ENCODE results near the gene FCN1.

The FCN1 gene

DNA sequence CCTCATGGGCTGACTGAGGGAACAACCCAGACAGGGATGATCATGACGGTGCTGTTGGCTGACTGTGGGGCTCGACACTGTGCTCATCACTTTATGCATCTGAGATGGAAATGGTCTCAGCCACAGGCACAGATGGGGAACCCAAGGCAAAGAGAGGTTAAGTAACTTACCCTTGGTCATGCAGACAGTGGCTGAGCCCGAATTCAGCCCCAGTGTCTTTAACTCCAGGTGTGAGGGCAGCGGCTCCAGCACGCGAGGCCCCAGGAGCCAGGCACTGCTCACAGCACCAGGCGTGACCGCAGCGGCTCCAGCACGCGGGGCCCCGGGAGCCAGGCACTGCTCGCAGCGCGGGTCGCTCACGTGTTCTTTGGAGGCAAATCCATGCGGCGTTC is 45.3 kb upstream of the FCN1 start:
- H3K36me3 ChIP-seq (ENCODE audit: insufficient read depth, low read length), result no peaks in the 10 kb centered on the region
- H3K27ac ChIP-seq, result no peak overlapping the region
- H3K4me3 ChIP-seq, result no peak overlapping the region
- no peak for TF ChIP-seq FOXP2 (optimal IDR thresholded peaks at IDR 0.05; ENCODE audit: control extremely low read depth, extremely low read length, insufficient read depth)
- TF ChIP-seq POLR2AphosphoS5 (IDR thresholded peaks at IDR 0.05; ENCODE audit: borderline replicate concordance, low read depth, low read length), result no peak
- no peak for TF ChIP-seq EZH2 (IDR thresholded peaks at IDR 0.05)
- DNase-seq (ENCODE audit: low read depth, low spot score), result no peak
- no peak overlapping the region for H3K9ac ChIP-seq (ENCODE audit: insufficient read length)
- H3K9me3 ChIP-seq (ENCODE audit: low read depth, low read length), result no peaks in the 10 kb centered on the region

DNA sequence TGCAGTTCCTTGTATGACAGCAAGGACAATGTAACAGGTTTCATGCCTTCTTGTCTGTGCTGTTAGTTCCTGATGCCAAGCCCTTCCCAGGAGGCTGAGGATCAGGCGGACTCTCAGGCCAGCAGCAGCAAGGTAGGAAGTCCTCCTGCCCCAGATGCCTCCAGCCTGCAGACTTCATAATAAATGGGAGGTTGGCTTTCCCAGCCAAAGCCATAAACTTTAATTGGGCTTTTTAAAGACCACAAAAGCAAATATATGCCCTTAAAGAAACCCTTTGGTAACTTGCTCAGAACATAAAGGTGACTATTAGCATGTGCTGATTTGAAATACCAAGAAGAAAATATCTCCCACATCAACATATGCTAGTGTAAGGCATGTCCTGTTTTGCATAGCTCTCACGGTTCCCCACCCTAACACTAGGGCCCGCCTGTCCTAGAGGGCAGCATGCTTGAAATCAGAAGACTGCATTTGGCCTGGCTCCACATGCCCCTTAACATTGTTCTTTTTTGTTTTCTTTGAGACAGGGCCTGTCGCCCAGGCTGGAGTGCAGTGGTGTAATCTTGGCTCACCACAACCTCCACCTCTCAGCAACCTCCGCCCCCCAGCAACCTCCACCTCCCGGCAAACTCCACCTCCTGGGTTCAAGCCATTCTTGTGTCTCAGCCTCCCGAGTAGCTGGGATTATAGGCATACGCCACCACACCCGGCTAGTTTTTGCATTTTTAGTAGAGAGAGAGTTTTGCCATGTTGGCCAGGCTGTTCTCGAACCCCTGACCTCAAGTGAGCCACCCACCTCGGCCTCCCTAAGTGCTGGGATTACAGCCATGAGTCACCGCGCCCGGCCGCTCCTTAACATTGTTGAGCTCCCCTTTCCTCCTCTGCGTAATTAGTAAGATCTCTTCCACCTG is 44.6 kb upstream of the FCN1 start:
- no peak for DNase-seq (ENCODE audit: low read depth, low spot score)
- no peak overlapping the region for H3K27ac ChIP-seq
- H3K36me3 ChIP-seq (ENCODE audit: insufficient read depth, low read length), result no peaks in the 10 kb centered on the region
- H3K9ac ChIP-seq (ENCODE audit: insufficient read length), result no peak overlapping the region
- H3K4me3 ChIP-seq, result no peak overlapping the region
- no peaks in the 10 kb centered on the region for H3K9me3 ChIP-seq (ENCODE audit: low read depth, low read length)
- TF ChIP-seq FOXP2 (optimal IDR thresholded peaks at IDR 0.05; ENCODE audit: control extremely low read depth, extremely low read length, insufficient read depth) (no peak), EZH2 (IDR thresholded peaks at IDR 0.05) (no peak), POLR2AphosphoS5 (IDR thresholded peaks at IDR 0.05; ENCODE audit: borderline replicate concordance, low read depth, low read length) (no peak)

GRCh38 chr9:134961331-134962064 is 43.8 kb upstream of the FCN1 start:
- TF ChIP-seq FOXP2 (optimal IDR thresholded peaks at IDR 0.05; ENCODE audit: control extremely low read depth, extremely low read length, insufficient read depth), result no peak
- no peak for TF ChIP-seq EZH2 (IDR thresholded peaks at IDR 0.05)
- TF ChIP-seq POLR2AphosphoS5 (IDR thresholded peaks at IDR 0.05; ENCODE audit: borderline replicate concordance, low read depth, low read length), result no peak

DNA sequence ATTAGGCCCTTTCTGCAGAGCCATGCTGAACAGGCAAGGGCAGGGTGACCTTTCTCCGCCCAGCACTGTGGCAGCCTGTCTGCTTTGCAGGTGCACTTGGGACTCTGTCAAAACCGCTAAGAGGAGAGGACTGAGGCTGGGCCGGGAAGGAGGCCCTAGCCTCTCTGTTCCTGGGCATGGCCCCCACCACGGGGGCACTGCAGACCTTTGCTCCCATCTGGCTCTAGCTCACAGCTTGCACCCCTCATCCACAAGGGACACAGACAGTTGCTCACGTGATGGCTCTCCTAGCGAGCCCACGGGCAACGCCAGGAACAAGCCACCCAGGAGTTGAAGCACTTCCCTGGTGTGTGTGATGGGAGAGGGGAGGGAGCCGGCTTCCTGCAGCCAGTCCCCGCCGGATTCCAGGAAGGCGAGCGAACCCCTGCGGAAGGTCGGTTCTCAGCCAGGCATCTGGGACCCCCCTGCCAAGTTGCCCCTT is 43.0 kb upstream of the FCN1 start:
- no peaks in the 10 kb centered on the region for H3K36me3 ChIP-seq (ENCODE audit: insufficient read depth, low read length)
- H3K27ac ChIP-seq, result no peak overlapping the region
- H3K4me3 ChIP-seq, result no peak overlapping the region
- DNase-seq (ENCODE audit: low read depth, low spot score), result no peak
- TF ChIP-seq POLR2AphosphoS5 (IDR thresholded peaks at IDR 0.05; ENCODE audit: borderline replicate concordance, low read depth, low read length) (no peak), FOXP2 (optimal IDR thresholded peaks at IDR 0.05; ENCODE audit: control extremely low read depth, extremely low read length, insufficient read depth) (no peak)
- no peaks in the 10 kb centered on the region for H3K9me3 ChIP-seq (ENCODE audit: low read depth, low read length)
- no peak overlapping the region for H3K9ac ChIP-seq (ENCODE audit: insufficient read length)

More at GRCh38 chr9:134961331-134962064, 43.8 kb upstream of the FCN1 start:
- Histone ChIP-seq H3K4me3 (no peak overlapping the region), H3K36me3 (ENCODE audit: insufficient read depth, low read length) (no peaks in the 10 kb centered on the region), H3K9ac (ENCODE audit: insufficient read length) (no peak overlapping the region), H3K27ac (no peak overlapping the region), H3K9me3 (ENCODE audit: low read depth, low read length) (no peaks in the 10 kb centered on the region)
- no peak for DNase-seq (ENCODE audit: low read depth, low spot score)

GRCh38 chr9:134959971-134960310 is 42.2 kb upstream of the FCN1 start:
- H3K36me3 ChIP-seq (ENCODE audit: insufficient read depth, low read length), result no peaks in the 10 kb centered on the region
- TF ChIP-seq POLR2AphosphoS5 (IDR thresholded peaks at IDR 0.05; ENCODE audit: borderline replicate concordance, low read depth, low read length) (no peak), EZH2 (IDR thresholded peaks at IDR 0.05) (no peak)
- H3K4me3 ChIP-seq, result no peak overlapping the region
- DNase-seq (ENCODE audit: low read depth, low spot score), result no peak
- no peak overlapping the region for H3K9ac ChIP-seq (ENCODE audit: insufficient read length)
- no peaks in the 10 kb centered on the region for H3K9me3 ChIP-seq (ENCODE audit: low read depth, low read length)
- no peak overlapping the region for H3K27ac ChIP-seq

GRCh38 chr9:134959126-134959970 is 41.6 kb upstream of the FCN1 start:
- TF ChIP-seq EZH2 (IDR thresholded peaks at IDR 0.05) (no peak), FOXP2 (optimal IDR thresholded peaks at IDR 0.05; ENCODE audit: control extremely low read depth, extremely low read length, insufficient read depth) (no peak), POLR2AphosphoS5 (IDR thresholded peaks at IDR 0.05; ENCODE audit: borderline replicate concordance, low read depth, low read length) (no peak)
- no peak overlapping the region for H3K4me3 ChIP-seq
- H3K9me3 ChIP-seq (ENCODE audit: low read depth, low read length), result no peaks in the 10 kb centered on the region
- DNase-seq (ENCODE audit: low read depth, low spot score), result no peak
- no peak overlapping the region for H3K9ac ChIP-seq (ENCODE audit: insufficient read length)
- no peak overlapping the region for H3K27ac ChIP-seq
- H3K36me3 ChIP-seq (ENCODE audit: insufficient read depth, low read length), result no peaks in the 10 kb centered on the region

GRCh38 chr9:134957945-134958227 is 40.2 kb upstream of the FCN1 start:
- Histone ChIP-seq H3K36me3 (ENCODE audit: insufficient read depth, low read length) (no peaks in the 10 kb centered on the region), H3K9me3 (ENCODE audit: low read depth, low read length) (no peaks in the 10 kb centered on the region), H3K9ac (ENCODE audit: insufficient read length) (no peak overlapping the region), H3K4me3 (no peak overlapping the region), H3K27ac (no peak overlapping the region)
- TF ChIP-seq FOXP2 (optimal IDR thresholded peaks at IDR 0.05; ENCODE audit: control extremely low read depth, extremely low read length, insufficient read depth) (no peak), POLR2AphosphoS5 (IDR thresholded peaks at IDR 0.05; ENCODE audit: borderline replicate concordance, low read depth, low read length) (no peak), EZH2 (IDR thresholded peaks at IDR 0.05) (no peak)
- DNase-seq (ENCODE audit: low read depth, low spot score), result no peak

All from SK-N-MC (cell line).